Activated B cell treated with CpG ODN at 0.5 μM for 24 hours (primary cell): ENCODE measurements around the gene NT5DC1. TPM values are rescaled to one million over a fixed set of nuclear protein-coding genes. Genes with fewer than 3 reads are reported as not detected.

Source experiments
- ATAC-seq: fragments of 200-7000 bp; cut with Tn5 transposase; one replicate; pipeline ENCODE4 v1.10.0; 2021; ENCODE audit warnings: low read depth, mild to moderate bottlenecking, moderate library complexity
- CTCF ChIA-PET: fragments of 350-600 bp; sonication (Branson Sonifier 250); formaldehyde crosslinking; loops from one replicate; lab custom pipeline; 2021; ENCODE audit warnings: antibody characterized with exemption; lab: Charles Lee
- POLR2A ChIA-PET: fragments of 350-600 bp; sonication (Branson Sonifier 250); formaldehyde crosslinking; loops from one replicate; lab custom pipeline; 2021; ENCODE audit warnings: antibody characterized with exemption; lab: Charles Lee
- DNase-seq: peaks from one replicate; pipeline ENCODE4 v3.0.0; 2022
- H3K27ac Mint-ChIP-seq: one replicate; pipeline ENCODE4 v1.8.0; 2020; ENCODE audit warnings: mixed read lengths
- H3K27me3 Mint-ChIP-seq: one replicate; pipeline ENCODE4 v1.8.0; 2021; ENCODE audit warnings: mixed read lengths
- H3K36me3 Mint-ChIP-seq: one replicate; pipeline ENCODE4 v1.8.0; 2021; ENCODE audit warnings: low read depth, mixed read lengths
- H3K4me1 Mint-ChIP-seq: one replicate; pipeline ENCODE4 v1.8.0; 2021; ENCODE audit warnings: mixed read lengths
- H3K4me3 Mint-ChIP-seq: one replicate; pipeline ENCODE4 v1.8.0; 2020; ENCODE audit warnings: mild to moderate bottlenecking, mixed read lengths
- H3K9me3 Mint-ChIP-seq: one replicate; pipeline ENCODE4 v1.8.0; 2020; ENCODE audit warnings: mixed read lengths
- intact Hi-C: fragments of 100-400 bp; cut with micrococcal nuclease; formaldehyde crosslinking; loops from one replicate; pipeline ENCODE4 v1.15.1; 2024
- total RNA-seq: library from RNA; stranded (reverse); gene quantifications from 2 replicates; pipeline ENCODE4 v1.2.3, GENCODE V29; 2022
- TF ChIP-seq, protein P1 (sequence below): fragments of 200-600 bp; IDR thresholded peaks from one replicate; pipeline ENCODE4 v1.8.0; 2022; ENCODE audit warnings: antibody characterized with exemption, mild to moderate bottlenecking

Gene NT5DC1
- total RNA-seq, 1 donor from 2014 or later = 59.9 TPM

DNA sequence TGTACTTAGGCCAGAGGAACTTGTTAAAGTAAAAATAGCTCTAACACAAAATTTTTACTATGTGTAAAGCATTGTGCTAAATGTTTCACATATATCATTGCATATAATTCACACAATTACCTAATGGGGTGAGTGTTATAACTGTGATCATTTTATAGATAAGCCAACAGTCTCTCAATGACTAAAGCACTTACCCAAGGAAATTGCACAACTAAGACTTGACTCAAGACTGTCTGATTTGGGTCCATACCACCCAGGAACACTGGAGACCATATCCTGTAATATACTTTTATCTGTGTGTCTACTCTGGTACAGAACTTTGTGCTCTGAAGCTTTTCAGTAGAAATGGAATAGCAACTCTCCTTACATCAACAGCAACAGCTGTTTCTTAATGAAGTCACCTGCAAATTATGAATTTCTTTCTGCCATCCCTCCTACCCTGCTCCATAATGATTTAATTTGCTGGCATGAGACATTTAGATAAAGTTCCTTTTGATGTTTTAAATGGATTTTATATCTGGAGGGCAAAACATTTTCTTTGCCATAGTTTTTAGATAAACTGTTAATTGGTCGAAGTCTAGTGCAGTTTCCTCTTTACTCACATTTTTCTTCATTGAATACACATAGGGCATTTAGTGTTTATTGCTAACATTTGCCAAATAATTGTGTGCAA lies 105.7 kb downstream of the NT5DC1 start:
- TF ChIP-seq, protein P1, sequence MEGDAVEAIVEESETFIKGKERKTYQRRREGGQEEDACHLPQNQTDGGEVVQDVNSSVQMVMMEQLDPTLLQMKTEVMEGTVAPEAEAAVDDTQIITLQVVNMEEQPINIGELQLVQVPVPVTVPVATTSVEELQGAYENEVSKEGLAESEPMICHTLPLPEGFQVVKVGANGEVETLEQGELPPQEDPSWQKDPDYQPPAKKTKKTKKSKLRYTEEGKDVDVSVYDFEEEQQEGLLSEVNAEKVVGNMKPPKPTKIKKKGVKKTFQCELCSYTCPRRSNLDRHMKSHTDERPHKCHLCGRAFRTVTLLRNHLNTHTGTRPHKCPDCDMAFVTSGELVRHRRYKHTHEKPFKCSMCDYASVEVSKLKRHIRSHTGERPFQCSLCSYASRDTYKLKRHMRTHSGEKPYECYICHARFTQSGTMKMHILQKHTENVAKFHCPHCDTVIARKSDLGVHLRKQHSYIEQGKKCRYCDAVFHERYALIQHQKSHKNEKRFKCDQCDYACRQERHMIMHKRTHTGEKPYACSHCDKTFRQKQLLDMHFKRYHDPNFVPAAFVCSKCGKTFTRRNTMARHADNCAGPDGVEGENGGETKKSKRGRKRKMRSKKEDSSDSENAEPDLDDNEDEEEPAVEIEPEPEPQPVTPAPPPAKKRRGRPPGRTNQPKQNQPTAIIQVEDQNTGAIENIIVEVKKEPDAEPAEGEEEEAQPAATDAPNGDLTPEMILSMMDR = no peak
- Mint-ChIP-seq H3K4me3 (no peak overlapping the region), H3K9me3 (no peaks in the 10 kb centered on the region), H3K4me1 (no peaks in the 10 kb centered on the region), H3K27ac (no peak overlapping the region), H3K36me3 (peaks cover 2% of the 10 kb centered on the region), H3K27me3 (no peaks in the 10 kb centered on the region)
- ATAC-seq (no peak), DNase-seq (no peak)
- ChIA-PET CTCF (no interaction called here), POLR2A (interaction anchor here (0.6 kb wide), 1 partner anchor 145 kb away, joined by 3 read pairs; no protein-coding TSS in a partner anchor)
- intact Hi-C loops = no loop called here

DNA sequence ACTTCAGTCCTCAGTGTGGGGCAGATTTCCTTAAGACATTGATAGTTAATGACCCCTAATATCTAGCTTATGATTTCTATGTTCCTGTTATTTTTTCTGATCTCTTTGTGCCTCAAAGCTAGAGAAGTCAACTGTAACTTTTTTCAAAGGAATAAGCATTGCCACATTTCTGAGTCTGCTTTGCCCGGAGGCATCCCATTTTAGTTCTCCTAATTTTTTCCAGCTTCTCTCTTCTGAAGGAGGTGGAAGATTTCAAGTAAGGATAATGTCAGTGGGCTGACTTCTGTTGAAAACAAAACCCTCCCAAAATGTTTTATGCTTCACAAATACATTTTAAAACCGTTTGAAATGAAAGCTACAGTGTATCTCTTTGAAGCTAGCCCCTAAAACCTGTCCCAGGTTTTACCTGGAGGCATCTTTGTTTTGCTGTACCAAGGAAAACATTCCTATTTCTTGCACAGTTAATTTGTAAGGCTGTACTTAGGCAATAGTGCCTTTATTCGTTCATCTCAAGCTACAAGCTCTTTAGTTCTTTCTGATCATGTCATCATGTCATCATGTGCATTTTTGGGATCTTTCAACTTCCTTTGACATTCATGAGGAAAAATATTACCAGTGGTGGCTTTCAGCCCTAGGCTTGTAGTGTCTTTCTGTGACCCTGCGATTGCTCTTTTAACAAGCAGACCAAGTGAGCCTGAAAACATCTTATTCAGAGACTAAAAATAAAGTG lies 107.6 kb downstream of the NT5DC1 start:
- H3K27me3 Mint-ChIP-seq = no peaks in the 10 kb centered on the region
- ChIA-PET POLR2A (interaction anchor here (0.6 kb wide), 1 partner anchor 460 kb away, joined by 3 read pairs; the partner anchor contains the start of gene ZUP1), CTCF (interaction anchor here (0.6 to 1.1 kb wide), 2 partner anchors 25 to 202 kb away, joined by 3 read pairs; no protein-coding TSS in a partner anchor)
- H3K36me3 Mint-ChIP-seq = peaks cover 2% of the 10 kb centered on the region
- TF ChIP-seq, protein P1 = no peak
- DNase-seq (no peak), ATAC-seq (no peak)
- H3K9me3 Mint-ChIP-seq = no peaks in the 10 kb centered on the region
- no peaks in the 10 kb centered on the region for H3K4me1 Mint-ChIP-seq
- intact Hi-C loops = no loop called here
- H3K27ac Mint-ChIP-seq = no peak overlapping the region
- H3K4me3 Mint-ChIP-seq = no peak overlapping the region

DNA sequence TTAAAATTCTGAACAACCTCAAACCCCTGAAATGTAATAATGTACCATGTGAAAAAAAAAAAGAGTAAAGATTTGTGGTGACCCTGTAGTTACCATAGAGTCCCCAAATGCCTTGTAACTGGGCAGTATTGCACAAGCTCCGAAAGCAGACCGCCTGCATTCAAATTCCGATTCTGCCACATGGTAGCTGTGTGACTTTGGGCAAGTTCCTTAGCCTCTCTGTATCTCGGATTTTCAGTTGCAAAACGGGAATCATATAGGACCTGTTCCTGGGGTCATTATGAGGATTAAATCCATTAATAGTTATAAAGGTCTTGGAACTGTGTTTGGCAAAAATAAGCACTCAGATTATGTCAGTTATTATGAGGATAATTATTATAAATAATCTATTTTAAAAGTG lies 109.7 kb downstream of the NT5DC1 start:
- no peak overlapping the region for H3K27ac Mint-ChIP-seq
- intact Hi-C loops = loop anchor here (10.0 kb wide), 1 partner anchor 96 kb away; no protein-coding TSS in a partner anchor
- H3K9me3 Mint-ChIP-seq = no peaks in the 10 kb centered on the region
- ATAC-seq (no peak), DNase-seq (no peak)
- H3K4me1 Mint-ChIP-seq = no peaks in the 10 kb centered on the region
- H3K4me3 Mint-ChIP-seq = no peak overlapping the region
- POLR2A ChIA-PET = no interaction called here
- H3K36me3 Mint-ChIP-seq = peaks cover 2% of the 10 kb centered on the region
- H3K27me3 Mint-ChIP-seq = no peaks in the 10 kb centered on the region
- TF ChIP-seq, protein P1 = no peak
- CTCF ChIA-PET = interaction anchor here (1.4 kb wide), 1 partner anchor 350 kb away, joined by 3 read pairs; no protein-coding TSS in a partner anchor

DNA sequence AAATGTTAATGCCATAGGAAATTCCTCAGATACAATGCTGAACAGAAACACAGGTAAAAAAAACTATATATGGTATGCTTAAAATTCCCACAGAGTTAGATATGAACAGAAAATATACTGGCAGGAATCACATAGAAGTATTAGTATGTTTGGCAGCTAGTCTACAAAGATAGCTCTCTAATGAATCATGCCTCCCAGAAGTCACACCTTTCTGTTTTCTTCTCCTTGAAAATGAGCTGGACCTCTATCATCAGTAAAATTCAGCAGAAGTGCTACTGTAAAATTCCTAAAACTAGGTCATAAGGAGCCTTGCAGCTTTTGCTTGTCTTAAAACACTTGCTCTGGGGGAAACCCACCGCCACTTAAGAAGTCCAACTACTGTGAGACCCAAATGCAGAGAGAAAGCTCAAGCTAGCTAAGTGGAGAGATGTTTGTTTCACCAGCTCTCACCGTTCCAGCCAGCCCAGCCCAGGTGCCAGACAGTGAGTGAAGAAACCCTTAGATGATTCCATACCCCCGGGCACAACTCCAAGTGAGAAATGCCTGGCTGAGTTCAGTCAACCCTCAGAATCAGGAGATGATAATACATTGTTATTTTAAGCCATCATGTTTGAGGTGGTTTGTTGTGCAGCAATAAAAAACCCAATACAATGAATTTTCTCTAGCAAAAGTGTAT lies 110.2 kb downstream of the NT5DC1 start:
- TF ChIP-seq, protein P1 = no peak
- intact Hi-C loops = loop anchor here (10.0 kb wide), 1 partner anchor 96 kb away; no protein-coding TSS in a partner anchor
- POLR2A ChIA-PET = no interaction called here
- Mint-ChIP-seq H3K27ac (no peak overlapping the region), H3K27me3 (no peaks in the 10 kb centered on the region), H3K4me3 (no peak overlapping the region), H3K4me1 (no peaks in the 10 kb centered on the region), H3K9me3 (no peaks in the 10 kb centered on the region), H3K36me3 (peaks cover 2% of the 10 kb centered on the region)
- no peak for DNase-seq
- CTCF ChIA-PET = interaction anchor here (1.4 kb wide), 1 partner anchor 350 kb away, joined by 3 read pairs; no protein-coding TSS in a partner anchor
- ATAC-seq = no peak
